ENCODE results near the gene MAP2K7.

DNA sequence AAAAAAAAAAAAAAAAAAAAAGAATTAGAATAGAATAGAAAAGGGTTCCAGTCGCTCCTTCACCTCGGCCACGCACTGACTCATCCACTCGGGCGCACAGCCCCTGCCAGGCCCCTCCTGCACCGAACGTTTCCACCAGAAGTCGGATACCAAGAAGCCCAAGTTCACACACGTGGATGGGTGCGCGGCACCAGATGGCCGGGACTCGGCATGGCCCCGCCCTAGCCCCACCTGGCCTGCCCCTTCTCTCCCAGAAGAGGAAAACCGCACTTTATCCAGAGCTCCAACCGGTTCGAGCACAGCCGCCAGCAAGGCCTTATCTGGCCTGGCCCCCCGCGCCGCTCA is 35.4 kb upstream of the MAP2K7 start:
- TF ChIP-seq, protein P1, sequence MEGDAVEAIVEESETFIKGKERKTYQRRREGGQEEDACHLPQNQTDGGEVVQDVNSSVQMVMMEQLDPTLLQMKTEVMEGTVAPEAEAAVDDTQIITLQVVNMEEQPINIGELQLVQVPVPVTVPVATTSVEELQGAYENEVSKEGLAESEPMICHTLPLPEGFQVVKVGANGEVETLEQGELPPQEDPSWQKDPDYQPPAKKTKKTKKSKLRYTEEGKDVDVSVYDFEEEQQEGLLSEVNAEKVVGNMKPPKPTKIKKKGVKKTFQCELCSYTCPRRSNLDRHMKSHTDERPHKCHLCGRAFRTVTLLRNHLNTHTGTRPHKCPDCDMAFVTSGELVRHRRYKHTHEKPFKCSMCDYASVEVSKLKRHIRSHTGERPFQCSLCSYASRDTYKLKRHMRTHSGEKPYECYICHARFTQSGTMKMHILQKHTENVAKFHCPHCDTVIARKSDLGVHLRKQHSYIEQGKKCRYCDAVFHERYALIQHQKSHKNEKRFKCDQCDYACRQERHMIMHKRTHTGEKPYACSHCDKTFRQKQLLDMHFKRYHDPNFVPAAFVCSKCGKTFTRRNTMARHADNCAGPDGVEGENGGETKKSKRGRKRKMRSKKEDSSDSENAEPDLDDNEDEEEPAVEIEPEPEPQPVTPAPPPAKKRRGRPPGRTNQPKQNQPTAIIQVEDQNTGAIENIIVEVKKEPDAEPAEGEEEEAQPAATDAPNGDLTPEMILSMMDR (optimal IDR thresholded peaks at IDR 0.05 in 1 of 3, IDR thresholded peaks at IDR 0.05 in 1 of 3, conservative IDR thresholded peaks at IDR 0.05 in 1 of 3; ENCODE audit: extremely low read depth in 1 of 3, insufficient read depth in 2 of 3, low read length in 3 of 3), result no peak
- no peak for TF ChIP-seq EZH2 (IDR thresholded peaks at IDR 0.05; ENCODE audit: low read length)
